ENCODE results near the gene QSOX2.

- TF ChIP-seq REST (IDR thresholded peaks at IDR 0.05; ENCODE audit: unreplicated experiment) (no peak), CTCF (conservative IDR thresholded peaks at IDR 0.05; ENCODE audit: low read depth in 2 of 2) (no peak), CREB1 (CRISPR knock-in tag; IDR thresholded peaks at IDR 0.05; ENCODE audit: low read depth) (no peak), POLR2AphosphoS5 (IDR thresholded peaks at IDR 0.05; ENCODE audit: low read depth) (no peak), EZH2 (IDR thresholded peaks at IDR 0.05; ENCODE audit: low read depth, unreplicated experiment) (no peak), STAT1 (IDR thresholded peaks at IDR 0.05; ENCODE audit: unreplicated experiment) (no peak), ETS1 (IDR thresholded peaks at IDR 0.05) (no peak), ZNF331 (CRISPR knock-in tag; IDR thresholded peaks at IDR 0.05; ENCODE audit: low read depth) (no peak)
Measured at GRCh38 chr9:136274786-136275654, 29.4 kb upstream of the QSOX2 start.
